ENCODE data around the gene TNS3.

Gene TNS3

DNA sequence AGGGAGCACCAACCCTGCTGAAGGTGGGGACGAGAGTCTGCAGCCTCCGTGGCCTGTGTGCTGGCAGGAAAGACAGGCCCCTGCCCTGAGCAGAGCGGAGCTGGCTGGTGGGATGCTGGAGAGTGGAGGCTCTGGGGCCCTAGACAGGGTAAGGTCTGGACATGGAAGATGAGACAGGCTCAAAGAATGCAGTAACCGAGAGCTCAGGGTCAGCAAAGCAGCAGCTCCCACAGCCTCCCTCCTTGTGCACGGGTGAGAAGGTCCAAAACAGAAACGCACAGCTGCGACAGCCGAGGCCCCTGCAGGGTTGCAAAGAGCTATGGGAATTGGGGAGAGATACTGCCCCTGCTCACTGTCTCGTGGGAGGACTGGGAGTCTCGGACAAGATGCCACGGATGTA is 80.5 kb downstream of the TNS3 start:
- DNase-seq (ENCODE audit: low read depth) = peak; percentile 98
- H3K4me3 ChIP-seq (ENCODE audit: low read depth, low read length) = no peak overlapping the region
- TF ChIP-seq CTCF (conservative IDR thresholded peaks at IDR 0.05; ENCODE audit: low read depth, low read length) = no peak

GRCh38 chr7:47500103-47500563 is 81.8 kb downstream of the TNS3 start:
- no peak for DNase-seq (ENCODE audit: low read depth)
- H3K4me3 ChIP-seq (ENCODE audit: low read depth, low read length) = no peak overlapping the region
- TF ChIP-seq CTCF (conservative IDR thresholded peaks at IDR 0.05; ENCODE audit: low read depth, low read length) = no peak

DNA sequence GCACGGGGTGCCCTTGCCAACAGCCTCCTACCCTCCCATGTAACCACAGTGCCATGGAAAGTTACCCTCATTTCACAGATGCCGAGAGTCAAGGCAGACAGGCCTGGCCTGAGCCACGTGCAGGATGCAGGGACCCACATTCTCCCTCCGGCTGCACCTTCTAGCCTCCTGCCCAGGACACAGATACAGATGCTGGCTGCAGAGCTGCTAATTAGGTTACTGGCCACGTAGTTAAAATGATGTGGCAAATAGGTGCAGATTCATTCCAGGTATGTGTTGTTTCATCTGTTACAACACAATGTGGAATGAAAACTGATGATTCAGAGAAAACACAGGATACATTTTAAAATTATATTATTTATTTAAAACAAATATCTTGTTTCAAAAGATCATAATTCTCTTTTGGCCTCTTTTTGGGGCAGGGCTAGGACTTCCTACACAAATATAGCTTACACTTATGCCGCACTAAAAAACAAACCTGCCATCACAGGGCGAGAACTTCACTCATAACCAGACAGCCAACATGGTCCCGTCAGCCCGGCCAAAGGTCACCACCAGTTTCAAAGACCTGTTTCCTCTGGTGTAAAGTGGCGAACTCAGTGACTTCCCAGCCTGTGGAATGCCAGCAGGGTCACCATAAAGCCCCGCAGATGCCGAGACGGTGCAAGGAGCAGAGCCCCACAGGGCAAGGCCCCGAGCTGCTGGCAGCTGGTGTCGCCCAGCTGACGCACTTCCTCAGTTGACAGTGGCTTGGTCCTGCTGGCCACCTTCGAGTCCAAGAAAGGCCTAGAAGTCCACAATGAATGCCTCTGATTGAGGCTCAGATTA is 83.5 kb downstream of the TNS3 start:
- DNase-seq (ENCODE audit: low read depth) = no peak
- no peak overlapping the region for H3K4me3 ChIP-seq (ENCODE audit: low read depth, low read length)
- TF ChIP-seq CTCF (conservative IDR thresholded peaks at IDR 0.05; ENCODE audit: low read depth, low read length) = no peak

DNA sequence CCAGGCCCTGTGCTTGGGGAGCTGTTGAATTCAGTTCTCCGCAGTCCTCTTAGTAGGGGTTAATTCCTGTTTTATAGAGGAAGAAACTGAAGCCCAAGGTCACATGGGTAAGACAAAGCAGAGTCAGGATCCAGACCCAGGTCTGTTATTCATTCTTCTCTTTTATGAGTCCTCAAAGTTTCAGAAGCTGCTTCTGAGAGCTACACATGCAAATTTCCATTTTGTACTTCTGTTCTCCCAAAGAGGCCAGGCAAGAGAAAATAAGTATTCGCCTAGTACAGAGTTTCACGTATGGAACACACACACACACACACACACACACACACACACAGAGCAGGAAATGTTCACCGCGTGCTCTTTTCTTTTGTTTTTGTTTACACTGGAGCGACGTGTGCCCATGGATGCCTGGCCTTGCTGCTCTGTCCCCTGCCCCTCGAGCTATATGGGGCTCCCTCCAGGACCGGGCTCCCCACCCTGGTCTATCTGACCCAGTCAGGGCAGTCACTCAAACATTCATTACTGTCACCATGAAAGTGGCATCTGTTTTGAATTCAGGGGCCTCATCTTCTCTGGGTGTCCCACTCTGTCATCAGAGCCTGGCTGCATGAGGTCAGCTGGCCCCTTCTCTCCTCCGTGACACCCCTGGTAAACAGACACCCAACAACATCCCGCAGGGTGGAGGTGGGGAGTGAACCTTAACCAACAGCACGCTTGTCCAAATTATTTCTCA is 84.4 kb downstream of the TNS3 start:
- TF ChIP-seq CTCF (conservative IDR thresholded peaks at IDR 0.05; ENCODE audit: low read depth, low read length) = no peak
- DNase-seq (ENCODE audit: low read depth) = peak; percentile 47
- H3K4me3 ChIP-seq (ENCODE audit: low read depth, low read length) = no peak overlapping the region

GRCh38 chr7:47496666-47497065 is 85.2 kb downstream of the TNS3 start:
- DNase-seq (ENCODE audit: low read depth) = no peak
- TF ChIP-seq CTCF (conservative IDR thresholded peaks at IDR 0.05; ENCODE audit: low read depth, low read length) = no peak
- no peak overlapping the region for H3K4me3 ChIP-seq (ENCODE audit: low read depth, low read length)

DNA sequence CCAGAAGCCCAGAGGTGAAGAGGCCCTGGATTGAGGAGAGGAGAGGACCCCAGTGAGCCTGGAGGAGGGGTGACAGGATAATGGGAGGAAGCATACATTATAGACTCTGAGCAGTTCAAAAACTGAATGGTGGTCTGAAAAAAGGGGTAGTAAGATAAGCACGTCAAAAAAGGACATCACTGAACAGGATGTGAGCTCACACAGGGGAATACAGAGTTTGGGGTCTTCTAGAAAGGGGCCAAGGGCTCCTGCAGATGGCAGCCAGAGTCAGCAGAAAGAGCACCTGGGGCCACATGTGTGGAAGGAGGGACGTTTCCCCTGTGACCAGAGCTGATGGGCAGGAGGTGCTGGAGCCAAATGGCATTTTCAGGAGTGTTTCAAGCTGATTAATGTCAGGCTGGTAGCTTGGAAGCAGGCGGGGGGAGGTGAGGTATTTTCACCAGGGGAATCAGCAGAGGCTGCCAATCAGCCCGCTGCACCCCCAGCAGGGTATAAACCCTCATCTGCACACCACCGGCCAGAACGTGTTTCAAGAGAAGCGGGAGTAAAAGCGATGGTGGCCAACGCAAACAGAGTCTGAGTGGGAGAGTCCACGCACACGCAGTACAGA is 85.8 kb downstream of the TNS3 start:
- no peak overlapping the region for H3K4me3 ChIP-seq (ENCODE audit: low read depth, low read length)
- no peak for DNase-seq (ENCODE audit: low read depth)
- no peak for TF ChIP-seq CTCF (conservative IDR thresholded peaks at IDR 0.05; ENCODE audit: low read depth, low read length)

Data from choroid plexus epithelial cell (primary cell).